Activated CD4-positive, alpha-beta T cell treated with anti-CD3 and anti-CD28 coated beads for 48 hours (primary cell): ENCODE measurements around the gene UQCRC1.

Experiments used
- DNase-seq: peaks from one replicate; pipeline ENCODE4 v3.0.0-alpha.2; 2020

UQCRC1 gene

DNA sequence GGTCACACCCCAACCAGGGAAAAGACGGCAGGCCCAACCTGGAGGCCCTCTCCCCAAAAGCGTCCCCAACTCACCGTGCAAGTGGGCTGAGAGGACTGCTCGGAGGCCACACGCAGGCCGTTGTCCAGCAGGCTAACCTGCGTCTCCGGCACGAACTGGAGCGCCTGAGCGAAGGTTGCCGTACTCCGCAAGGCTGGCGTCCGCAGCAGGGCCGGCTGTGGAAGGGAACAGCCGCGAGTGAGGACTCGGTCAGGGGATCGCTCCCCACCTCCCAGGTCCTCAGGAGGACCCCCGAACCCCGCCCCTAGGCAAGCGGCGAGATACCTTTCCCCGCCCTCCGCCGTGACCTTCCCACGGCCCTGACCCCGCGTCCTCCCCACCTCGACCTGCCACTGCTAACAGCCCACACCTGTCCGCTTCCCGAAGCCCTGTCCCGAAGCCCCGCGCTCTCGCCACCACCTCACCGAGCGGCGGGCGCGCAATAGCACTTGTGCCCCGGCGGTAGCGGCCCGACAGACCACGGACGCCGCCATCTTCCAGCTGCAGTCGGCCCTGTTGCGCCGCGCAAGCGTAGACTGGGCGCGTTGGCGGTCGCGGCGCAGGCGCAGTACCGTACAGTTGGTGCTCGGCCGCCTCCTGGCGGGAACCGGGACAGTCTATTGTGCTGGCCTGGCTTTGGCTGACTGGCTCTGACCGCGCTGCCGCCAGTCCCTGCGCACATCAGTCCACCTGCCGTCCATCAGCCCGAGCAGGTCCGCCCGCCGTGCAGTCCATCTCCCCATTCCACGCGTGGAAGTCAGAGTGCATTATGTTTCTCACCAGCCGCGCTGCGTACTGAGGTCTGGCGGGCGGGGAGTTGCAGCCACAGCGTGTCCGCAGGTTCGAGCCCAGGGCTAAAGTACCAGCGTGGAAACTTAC is at the start of gene UQCRC1:
TSS of gene UQCRC1 (minus strand) at position 559 of the 918 bp plus-strand sequence. CDS start at position 533, 26 bp downstream.
- peak; percentile 94 for DNase-seq

DNA sequence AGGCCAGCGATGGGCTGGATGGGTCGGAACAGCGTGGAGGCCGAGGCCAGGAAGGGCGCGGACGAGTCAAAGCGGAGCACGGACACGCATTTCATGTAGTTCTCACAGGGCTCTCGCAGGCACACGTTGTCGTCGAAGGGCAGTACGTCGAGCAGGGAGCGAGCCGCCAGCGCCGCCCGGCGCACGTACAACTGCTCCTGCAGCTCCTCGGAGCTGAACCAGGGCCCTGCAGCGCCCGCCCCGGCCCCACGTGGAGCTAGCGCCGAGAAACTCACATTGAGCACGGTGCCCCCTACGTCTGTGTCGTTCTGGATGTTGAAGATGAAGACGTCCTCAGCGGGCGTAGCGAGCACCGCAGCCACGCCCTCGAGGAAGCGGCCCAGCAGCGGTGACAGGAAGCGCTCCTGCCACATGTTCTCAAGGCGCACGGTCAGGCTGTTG is 47.4 kb upstream of the UQCRC1 start:
- peak; percentile 48 for DNase-seq

DNA sequence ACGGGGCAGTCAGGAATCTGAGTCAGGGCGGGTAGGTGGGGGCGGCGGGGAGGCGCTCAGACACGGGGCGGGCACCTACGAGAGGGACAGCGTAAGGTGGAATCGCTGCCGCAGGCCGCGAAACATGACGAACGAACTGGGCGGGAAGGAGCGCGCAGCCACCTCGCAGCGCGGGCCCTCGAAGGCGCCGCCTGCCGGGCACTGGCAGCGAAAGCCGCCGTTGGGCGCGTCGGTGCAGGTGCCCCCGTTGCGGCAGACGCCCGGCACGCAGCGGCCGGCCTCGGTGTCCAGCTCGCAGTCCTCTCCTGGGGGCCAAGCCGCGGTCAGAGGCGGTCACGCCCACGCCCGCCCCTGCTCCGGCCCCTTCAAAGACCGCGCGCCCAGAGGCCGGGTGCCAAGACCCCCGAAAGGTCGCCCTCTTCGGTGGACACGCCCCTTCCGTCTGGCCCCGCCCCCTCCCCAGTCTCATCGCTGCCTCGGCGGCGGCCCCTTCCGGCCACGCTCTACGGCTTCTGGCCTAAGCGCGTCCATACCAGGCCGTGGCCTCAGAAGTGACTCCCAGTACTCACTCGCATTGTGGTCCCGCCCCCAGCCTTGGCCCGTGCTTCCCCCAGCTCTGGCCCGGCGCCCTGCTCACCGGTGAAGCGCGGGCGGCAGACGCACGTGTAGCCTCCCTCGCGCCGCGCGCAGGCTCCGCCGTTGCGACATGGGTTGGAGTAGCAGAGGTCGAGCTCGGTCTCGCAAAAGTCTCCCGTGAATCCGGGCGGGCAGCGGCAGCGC is 46.8 kb upstream of the UQCRC1 start:
- DNase-seq: peak; percentile 91

DNA sequence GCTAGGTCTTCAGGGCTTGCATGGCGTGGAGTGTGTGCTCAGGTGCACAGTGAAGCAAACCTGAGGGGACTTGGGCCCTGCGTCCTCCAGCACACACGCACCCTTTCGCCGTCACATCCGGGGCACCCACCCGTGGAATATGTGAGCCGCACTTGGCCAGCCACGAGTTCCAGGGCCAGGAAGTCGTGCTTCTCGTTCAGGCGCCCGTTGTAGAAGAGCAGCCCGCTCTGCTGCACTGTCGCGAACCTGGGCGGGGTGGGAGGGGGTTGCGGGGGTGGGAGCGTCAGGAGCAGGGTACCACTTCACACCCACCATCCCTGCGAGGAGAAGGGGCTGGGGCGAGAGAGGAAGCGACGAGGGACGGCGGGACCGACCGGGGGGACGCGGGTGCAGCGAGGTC is 46.2 kb upstream of the UQCRC1 start:
- DNase-seq: peak; percentile 76

DNA sequence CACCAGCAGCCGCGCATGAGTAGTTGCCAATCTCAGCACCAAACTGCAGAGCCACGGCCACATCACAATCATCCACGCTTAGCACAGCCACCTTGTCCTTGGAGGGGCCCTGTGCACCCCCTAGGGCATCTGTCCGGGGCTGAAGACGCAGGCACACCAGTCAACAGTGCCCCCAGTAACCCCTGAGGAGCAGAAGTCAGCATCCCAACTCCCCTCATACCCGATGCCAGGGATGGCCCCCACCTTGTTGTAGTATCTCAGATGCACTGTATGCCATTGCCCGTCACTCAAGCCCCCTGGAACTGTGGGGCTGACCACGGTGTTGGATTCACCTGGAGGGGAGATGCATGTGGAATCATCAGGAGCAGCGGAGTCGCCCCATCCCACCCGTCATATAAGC is 45.6 kb upstream of the UQCRC1 start:
- DNase-seq: no peak

DNA sequence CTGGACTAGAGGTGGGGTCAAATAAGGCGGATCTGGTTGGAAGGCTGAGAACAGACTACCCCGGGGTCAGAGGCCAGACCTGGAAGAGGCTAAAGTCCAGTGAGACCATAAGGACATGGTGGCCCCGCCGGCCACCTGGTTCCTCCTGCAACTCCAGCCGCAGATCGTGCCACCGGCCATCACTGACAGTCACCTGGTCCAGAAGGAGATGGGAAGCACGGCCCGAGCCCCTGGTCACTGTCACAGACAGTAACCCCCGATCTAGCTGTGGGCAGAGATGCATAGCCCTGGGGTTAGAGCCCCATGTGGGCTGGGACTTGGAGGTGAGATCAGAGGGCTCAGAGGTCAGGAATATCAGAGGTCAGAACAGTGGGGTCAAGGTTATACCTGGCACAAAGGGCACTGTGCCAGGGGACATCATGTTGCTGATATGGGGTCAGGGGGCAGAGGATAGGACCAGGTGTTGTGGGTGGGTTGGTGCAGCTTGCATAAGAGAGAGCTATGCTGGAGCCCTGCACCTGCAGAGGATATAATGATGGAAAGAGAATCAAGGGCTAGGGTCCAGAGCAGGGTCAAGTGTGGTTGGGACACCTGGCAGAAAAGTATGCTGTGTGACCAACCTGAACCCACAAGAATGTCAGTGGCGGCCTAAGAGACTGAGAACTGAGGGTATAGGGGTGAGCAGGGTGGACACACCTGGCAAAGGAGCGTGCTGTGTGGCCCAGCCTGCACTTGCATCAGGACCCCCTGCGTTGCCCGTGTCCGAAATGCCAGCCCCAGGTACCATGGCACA is 43.7 kb upstream of the UQCRC1 start:
- DNase-seq: no peak

DNA sequence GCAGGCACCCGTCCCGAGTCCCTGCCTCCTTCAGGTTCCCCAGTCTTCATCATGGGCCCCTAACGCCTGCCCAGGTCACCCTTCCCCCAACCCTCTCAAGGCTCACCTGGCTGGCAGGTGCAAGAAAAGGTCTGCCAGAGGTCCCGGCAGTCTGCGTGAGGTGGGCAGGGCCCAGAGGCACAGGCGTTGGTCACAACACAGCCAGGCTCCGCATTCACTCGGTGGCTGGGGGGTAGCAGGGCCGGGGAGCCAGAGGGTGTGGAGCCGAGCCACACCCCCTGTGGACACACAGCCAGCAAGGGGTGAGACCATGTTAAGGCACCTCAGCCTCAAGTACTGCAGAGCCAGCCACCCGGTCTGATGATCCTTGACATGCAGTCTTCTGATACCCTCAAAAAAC is 42.3 kb upstream of the UQCRC1 start:
- DNase-seq: no peak

DNA sequence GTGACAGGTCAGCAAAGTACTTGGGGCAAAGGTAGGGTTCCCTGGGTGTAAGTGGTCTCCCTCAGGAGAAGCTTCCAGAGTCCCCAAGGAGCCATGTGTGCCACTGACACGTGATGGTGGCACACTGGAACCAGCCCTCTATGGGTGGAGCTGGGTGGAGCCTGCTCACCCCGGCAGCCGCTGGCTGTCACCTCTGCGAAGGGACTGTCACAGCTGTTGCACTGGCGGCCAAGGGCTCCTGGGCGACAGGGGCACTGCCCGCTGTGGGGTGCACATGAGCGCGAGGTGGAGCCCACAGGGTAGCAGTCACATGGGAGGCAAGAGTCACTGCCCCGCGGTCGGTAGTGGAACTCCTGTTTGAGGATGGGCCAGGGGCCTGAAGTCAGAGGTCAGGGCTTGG is 41.3 kb upstream of the UQCRC1 start:
- no peak for DNase-seq

DNA sequence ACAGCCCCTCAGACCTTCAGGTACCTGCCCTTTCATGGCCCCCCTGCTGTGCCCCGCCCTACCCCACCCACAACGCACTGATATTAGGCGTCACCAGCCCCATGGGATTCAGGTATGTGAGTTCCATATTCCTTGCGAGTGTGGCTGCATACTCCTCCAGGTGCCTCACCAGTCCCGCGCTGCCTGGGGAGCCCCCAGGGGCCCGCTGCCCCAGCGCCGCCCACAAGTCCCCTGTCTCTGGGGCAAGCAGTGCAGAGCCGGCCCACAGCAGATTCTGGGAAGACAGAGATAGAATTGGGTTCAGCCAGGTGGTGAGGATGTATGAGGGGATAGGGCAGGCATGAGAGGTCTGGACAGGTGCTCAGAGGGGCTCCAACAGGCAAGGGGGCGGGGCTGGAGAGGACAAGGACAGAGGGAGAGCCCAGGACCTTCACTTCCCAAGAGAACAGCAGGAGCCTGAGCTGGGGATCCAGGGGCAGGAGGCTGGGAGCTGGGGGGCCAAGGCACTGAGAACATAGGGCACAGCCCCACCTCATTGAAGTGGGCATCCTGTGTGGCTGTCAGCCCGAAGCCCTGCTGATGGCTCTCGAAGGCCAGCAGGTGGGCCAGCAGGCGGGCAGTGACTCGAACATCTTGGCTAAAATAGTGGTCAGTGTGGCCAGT is 38.9 kb upstream of the UQCRC1 start:
- DNase-seq: no peak

DNA sequence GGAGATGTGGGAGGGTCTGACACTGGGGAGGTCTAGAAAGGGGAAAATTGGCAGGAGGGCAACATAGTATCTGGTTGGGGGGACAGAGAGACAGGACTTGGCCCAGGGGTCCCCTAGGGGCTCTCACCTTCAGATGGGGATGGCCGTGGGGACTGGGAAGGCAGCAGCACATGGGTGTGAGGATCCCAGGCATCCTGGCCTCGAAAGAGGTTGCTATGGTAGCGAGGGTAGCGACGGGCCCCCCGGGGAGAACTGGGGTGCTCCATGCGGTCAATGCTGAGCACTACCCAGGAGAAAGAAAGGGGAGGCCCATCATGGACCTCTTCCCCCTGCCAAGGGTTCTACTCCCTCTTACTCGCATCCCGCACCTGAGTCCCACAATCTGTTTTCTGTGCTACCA is 38.3 kb upstream of the UQCRC1 start:
- DNase-seq: no peak

DNA sequence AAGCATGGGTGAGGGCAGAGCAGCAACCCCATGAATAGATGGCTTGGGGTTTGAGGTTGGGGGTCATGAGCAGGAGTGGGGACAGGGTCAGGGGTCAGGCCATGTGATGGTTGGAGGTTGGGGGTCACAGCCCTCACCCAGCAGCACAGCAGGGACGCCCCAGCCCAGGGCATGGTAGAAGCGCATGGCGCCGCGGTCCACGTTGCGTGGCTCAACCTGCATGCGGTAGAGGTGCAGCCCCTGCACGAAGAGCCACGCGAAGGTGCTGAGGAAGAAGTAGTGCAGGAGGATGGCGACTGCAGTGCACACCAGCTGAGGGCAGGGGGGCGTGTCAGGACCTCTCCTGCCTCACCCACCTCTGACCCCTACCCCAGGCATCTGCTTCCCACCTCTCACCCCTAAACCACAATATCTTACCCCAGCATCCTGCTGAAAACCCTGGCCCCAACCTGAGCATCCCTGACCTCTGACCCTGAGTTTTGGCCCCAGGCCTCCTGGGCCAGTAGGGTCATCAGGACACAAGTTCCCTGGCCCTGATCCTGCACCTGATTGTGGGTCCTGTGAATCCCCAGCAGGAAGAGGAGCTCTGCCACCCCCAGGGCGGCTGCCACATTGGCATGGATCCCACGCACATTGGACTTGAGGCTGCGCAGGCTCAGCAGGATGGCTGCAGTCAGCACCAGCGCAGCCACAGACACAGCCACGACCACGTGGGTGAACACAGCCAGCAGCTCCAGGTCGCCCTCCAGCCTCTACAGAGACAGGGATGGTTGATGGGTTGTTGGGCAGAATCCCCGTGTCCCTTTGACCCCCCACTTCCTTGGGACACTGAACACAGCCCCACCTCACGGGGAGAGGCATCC is 35.7 kb upstream of the UQCRC1 start:
- DNase-seq: no peak

DNA sequence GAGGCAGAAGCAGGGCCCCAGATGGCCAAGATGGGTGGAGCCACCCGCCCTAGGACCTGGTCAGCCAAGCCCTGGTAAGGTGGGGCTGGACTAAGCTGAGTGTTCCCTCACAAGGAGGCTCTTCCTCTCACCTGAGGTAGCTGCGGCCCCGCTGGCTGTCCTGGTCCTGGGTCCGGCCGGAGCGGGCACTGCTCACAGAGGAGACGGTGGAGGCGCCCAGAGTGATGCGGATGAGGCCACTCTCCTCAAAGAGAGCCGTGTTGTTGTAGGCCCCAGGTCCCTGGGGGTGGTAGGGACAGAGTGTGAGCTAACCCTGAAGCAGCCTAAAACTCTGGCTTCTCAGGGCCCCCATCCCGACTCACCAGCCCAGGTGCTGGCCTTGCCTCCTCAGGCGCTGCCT is 33.2 kb upstream of the UQCRC1 start:
- DNase-seq: no peak

DNA sequence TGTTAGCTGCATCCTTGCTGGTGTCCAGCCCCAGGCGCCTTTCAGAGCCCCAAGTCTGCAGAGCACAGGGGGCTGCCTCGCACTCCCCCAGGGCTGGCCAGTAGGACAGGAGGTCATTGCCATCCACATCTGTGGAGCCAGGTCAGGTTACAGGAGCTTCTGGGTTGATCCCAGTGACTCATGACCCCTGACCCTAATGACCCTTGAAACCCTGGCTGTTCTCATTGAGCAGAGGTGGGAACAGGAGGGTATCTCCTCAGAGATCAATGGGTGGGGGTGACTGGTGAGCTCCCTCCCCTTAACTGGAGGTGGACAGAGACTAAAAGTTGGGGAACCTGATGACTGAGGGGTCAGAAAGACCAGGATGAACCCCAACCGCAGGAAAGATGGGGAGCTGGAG is 31.9 kb upstream of the UQCRC1 start:
- DNase-seq: no peak

DNA sequence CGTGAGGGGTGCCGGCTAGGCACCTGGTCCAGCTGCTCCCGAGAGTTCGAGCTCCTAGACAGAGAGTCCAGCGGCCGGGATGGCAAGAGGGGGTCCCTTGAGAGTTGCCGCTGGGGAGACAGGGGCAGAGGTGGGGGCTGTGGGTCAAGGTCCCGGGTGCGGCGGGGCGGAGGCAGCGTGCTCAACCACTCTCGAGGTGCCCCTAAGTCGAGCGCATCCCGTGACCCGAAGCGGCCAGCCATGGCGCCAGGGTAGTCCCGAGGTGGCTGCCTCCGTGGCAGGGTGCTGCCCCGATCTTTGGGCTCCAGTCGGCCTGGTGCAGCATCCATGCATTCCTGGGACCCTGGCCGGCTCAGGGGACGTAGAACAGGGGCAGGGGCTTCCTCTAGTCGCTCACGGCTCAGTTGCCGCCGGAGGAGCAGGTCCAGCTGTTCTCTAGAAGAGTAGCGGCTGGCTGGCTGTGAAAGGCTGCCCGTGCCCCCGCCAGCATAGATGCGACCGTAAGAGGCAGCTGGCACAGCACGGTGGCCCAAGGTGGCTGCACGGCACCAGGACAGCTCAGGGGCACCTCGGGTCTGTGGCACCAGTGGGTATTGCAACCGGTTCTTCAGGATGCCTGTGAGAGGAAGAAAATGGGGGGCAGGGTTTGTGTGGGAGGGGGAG is 30.6 kb upstream of the UQCRC1 start:
- no peak for DNase-seq

DNA sequence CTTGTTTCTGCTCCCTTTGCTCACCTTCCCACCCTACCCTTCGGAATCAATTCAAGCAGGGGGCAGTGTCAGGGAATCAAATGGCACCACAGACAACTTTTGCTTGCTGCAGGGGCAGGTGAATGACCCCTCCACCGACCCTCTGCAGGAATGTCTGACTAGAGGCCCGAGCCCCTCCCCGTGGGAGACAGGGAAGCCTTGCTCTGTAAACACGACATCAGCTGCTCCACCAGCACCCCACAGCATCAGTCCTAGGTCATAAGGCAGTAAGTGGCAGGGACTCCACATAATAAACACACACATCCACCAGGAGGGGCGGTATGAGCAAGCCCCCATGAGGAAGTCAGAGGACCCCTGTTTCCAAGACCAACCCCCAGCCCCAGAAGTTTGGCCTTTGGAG is 27.9 kb upstream of the UQCRC1 start:
- DNase-seq: no peak

DNA sequence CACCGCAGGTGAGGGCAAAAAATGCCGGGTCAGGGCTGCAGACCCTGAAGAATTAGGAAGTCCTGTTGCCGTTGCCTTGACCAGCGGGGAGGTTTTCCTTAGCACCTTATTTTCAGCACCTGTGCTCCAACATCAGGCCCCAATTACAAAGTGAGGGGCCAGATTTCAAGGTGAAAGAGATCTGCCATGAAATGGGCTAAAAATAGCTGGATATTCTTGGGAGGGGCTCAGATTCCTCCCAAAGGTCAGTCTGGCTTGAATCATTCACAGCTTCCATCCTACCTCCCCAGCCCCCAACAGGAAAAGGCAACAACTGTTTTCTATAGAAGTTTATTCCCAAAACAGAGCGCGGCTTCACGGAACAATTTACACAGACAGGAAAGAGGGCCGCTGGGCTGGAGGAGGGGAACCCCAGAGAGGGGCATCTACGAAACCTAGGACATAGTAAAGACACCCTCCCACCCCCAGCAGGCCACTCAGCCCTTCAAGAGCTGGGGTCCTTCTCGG is 26.8 kb upstream of the UQCRC1 start:
- DNase-seq: no peak

DNA sequence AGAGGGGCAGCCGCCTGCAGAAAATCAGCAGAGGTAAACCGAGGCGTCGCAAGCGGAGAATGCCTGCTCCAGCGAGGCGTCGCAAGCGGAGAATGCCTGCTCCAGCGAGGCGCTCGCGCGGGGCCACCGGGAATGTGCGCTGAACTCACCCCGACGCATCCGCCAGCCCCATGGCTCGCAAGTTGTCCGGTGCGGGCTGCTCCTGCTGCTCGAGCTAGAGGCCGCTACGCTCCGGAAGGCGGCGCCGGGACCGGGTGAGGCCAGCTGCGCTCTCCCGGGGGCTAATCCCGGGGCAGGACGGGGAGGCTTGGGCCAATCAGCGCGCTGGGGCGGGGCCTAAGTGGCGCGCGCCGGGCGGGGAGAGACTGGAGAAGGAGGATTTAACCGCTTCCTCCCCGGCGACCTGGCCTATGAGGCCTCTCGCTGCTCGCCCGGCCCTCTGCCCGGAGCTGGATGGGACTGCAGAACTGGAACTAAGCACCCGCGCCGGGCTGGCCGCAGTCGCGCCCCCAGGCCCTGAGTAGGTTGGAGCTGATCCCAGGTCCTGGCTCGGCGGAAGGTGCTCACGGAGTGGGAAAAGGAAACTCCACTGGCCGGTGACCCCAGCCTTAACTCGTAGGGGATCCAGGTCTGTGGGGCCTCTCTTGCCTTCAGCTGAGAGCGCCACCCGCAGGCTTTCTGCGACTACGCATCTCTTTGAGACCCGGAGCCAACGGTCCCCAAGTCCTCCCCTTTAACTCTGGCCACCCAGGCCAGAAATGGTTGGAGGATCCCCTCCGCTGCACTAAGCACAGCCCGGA is 26.0 kb upstream of the UQCRC1 start, which contains the start of gene SLC26A6:
TSS of gene SLC26A6 (minus strand) at position 240 of the 800 bp plus-strand sequence. CDS start at position 172, 68 bp downstream.
- peak; percentile 97 for DNase-seq

DNA sequence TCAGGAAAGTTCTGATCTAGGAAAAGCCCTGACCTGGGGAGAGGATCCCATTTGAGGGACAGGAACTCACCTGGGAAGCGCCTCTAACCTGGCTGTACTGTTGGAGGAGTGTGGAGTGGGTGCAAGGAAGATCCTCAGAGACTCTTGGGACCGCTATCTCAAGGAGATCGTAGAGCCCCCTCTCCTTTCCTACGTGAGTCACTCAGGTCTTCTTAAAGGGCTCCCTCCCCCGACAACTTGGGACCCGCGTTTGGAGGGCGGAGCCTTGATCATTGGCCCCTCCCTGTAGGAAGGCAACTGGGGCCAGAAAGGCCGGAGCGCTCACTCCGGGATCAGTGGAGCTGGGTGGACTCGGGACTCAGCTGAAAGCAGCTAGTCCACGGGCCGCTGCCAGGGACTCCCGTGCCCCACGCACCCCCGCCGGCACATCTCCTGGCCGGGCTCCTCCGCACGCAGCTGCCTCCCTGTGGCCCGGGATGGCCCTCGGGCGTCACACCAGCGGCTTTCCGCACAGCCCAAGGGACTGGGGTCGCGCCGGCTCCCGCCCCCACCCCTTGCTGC is 25.3 kb upstream of the UQCRC1 start:
- DNase-seq: peak; percentile 72

DNA sequence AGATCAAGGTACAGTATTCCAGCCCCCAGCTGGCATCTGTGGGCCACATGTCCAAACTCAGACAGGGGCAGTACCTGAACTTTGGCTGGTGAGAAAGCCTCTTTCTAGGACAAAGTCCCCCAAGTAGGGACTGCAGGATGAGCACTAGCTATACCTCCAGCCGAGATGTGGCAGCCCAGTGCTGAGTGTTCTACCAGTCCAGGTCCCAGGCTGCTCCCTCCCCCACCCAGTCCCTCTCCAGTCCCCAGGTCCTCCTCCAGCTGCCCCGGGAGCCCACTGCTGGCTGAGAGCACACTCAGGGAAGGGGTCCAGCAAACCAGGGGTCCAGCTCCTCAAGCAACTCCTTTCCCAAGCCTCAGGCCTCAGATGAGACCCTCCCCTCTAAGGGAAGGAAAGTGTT is 24.3 kb upstream of the UQCRC1 start:
- no peak for DNase-seq
